CD14-positive monocyte (primary cell): ENCODE results near the gene PDE9A. TPM values are rescaled to one million over a fixed set of nuclear protein-coding genes. Genes with fewer than 3 reads are reported as not detected.

Source experiments
- DNase-seq, 3 donors: peaks; one replicate each; pipeline ENCODE4 v3.0.0-alpha.2; 2011 to 2022
- H2AFZ ChIP-seq: 2 replicates; pipeline ENCODE4 v1.6.0; 2012; ENCODE audit warnings: mild to moderate bottlenecking, low read depth, low read length, inconsistent platforms; ENCODE audit not compliant: insufficient read depth, poor library complexity, severe bottlenecking
- H3K27ac ChIP-seq, 2 donors: 1 replicate in 1 of 2; 2 replicates in 1 of 2; pipeline ENCODE4 v1.5.1; 2012 to 2013; ENCODE audit warnings: low read length in 2 of 2, control low read depth in 1 of 2, inconsistent platforms in 1 of 2, low read depth in 1 of 2, mild to moderate bottlenecking in 1 of 2
- H3K27me3 ChIP-seq, 2 donors: one replicate each; pipeline versions ENCODE4 v1.6.0 to v1.6.1; 2011 to 2013; ENCODE audit warnings: low read length in 2 of 2; ENCODE audit not compliant: control insufficient read depth in 2 of 2, insufficient read depth in 2 of 2
- H3K36me3 ChIP-seq, 2 donors: replicated peaks in 1 of 2; 1 replicate in 1 of 2; 2 replicates in 1 of 2; pipeline versions ENCODE4 v1.5.1 to v1.6.1; 2012 to 2013; ENCODE audit warnings: low read length in 2 of 2, control low read depth in 1 of 2, inconsistent platforms in 1 of 2, mild to moderate bottlenecking in 1 of 2; ENCODE audit not compliant: insufficient read depth in 2 of 2, control insufficient read depth in 1 of 2
- H3K4me1 ChIP-seq, 2 donors: 1 replicate in 1 of 2; 2 replicates in 1 of 2; pipeline versions ENCODE4 v1.5.1 to v1.6.1; 2012 to 2013; ENCODE audit warnings: low read length in 2 of 2, control low read depth in 1 of 2, inconsistent platforms in 1 of 2, mild to moderate bottlenecking in 1 of 2, moderate library complexity in 1 of 2; ENCODE audit not compliant: insufficient read depth in 2 of 2, control insufficient read depth in 1 of 2
- H3K4me2 ChIP-seq: replicated peaks from 2 replicates; pipeline ENCODE3; 2012; ENCODE audit warnings: low read length, moderate library complexity, mild to moderate bottlenecking; ENCODE audit not compliant: poor library complexity, severe bottlenecking; ENCODE audit errors: extremely low read depth
- H3K4me3 ChIP-seq, 3 experiments: fragments of 200-600 bp in 1 of 3; sonication (generic) in 1 of 3; replicated peaks in 1 of 3; 1 replicate in 2 of 3; 2 replicates in 1 of 3; pipeline ENCODE4 v1.5.1; 2011 to 2013; ENCODE audit warnings: low read length in 3 of 3, mild to moderate bottlenecking in 3 of 3, control low read depth in 2 of 3, low read depth in 2 of 3, inconsistent platforms in 1 of 3, moderate library complexity in 1 of 3
- H3K79me2 ChIP-seq: 2 replicates; pipeline ENCODE4 v1.6.0; 2012; ENCODE audit warnings: mild to moderate bottlenecking, control low read depth, inconsistent platforms, low read length, moderate library complexity; ENCODE audit not compliant: insufficient read depth
- H3K9ac ChIP-seq: 2 replicates; pipeline ENCODE4 v1.6.0; 2017; ENCODE audit warnings: low read length, mild to moderate bottlenecking; ENCODE audit not compliant: insufficient read depth, poor library complexity, severe bottlenecking
- H3K9me3 ChIP-seq, 2 donors: replicated peaks in 1 of 2; 1 replicate in 1 of 2; 2 replicates in 1 of 2; pipeline versions ENCODE4 v1.5.1 to v1.6.1; 2012 to 2013; ENCODE audit warnings: low read length in 2 of 2, control low read depth in 1 of 2; ENCODE audit not compliant: control insufficient read depth in 1 of 2, insufficient read depth in 1 of 2
- H4K20me1 ChIP-seq: 2 replicates; pipeline ENCODE4 v1.6.0; 2012; ENCODE audit warnings: mild to moderate bottlenecking, low read length, control low read depth, moderate library complexity; ENCODE audit not compliant: insufficient read depth
- H3K27ac Mint-ChIP-seq, 7 donors: one replicate each; pipeline ENCODE4 v1.8.0; 2020; ENCODE audit warnings: mild to moderate bottlenecking in 7 of 7, mixed read lengths in 7 of 7, moderate library complexity in 6 of 7, inconsistent platforms in 2 of 7
- H3K27me3 Mint-ChIP-seq, 3 donors: one replicate each; pipeline ENCODE4 v1.8.0; 2021 to 2022; ENCODE audit warnings: low read depth in 3 of 3, mild to moderate bottlenecking in 3 of 3, mixed read lengths in 3 of 3, moderate library complexity in 3 of 3, inconsistent platforms in 1 of 3
- H3K36me3 Mint-ChIP-seq, 2 donors: one replicate each; pipeline ENCODE4 v1.8.0; 2020; ENCODE audit warnings: mixed read lengths in 2 of 2, inconsistent platforms in 1 of 2, mild to moderate bottlenecking in 1 of 2
- H3K4me1 Mint-ChIP-seq: one replicate; pipeline ENCODE4 v1.8.0; 2020; ENCODE audit warnings: mild to moderate bottlenecking, mixed read lengths
- H3K4me3 Mint-ChIP-seq, 2 donors: one replicate each; pipeline ENCODE4 v1.8.0; 2020; ENCODE audit warnings: mild to moderate bottlenecking in 2 of 2, mixed read lengths in 2 of 2, moderate library complexity in 1 of 2
- H3K9me3 Mint-ChIP-seq, 7 donors: one replicate each; pipeline ENCODE4 v1.8.0; 2020 to 2022; ENCODE audit warnings: mixed read lengths in 7 of 7, mild to moderate bottlenecking in 6 of 7, moderate library complexity in 6 of 7, inconsistent platforms in 2 of 7
- WGBS: methylation state at CpG from one replicate; pipeline ENCODE4 v1.1.5; 2013; ENCODE audit warnings: missing lambda C conversion rate; ENCODE audit not compliant: insufficient coverage; 5-methylcytosine and 5-hydroxymethylcytosine counted together
- intact Hi-C, 2 donors: fragments of 100-400 bp; cut with micrococcal nuclease; formaldehyde crosslinking; loops; one replicate each; pipeline versions ENCODE4 v1.15.0 to v1.15.1; 2023
- polyA plus RNA-seq, 3 donors: library from polyadenylated mRNA; depleted of rRNA in 1 of 3; unstranded in 2 of 3; stranded (reverse) in 1 of 3; fragments of 300-500 nt in 2 of 3; fragments of >200 nt in 1 of 3; fragmentation: Illumina TruSeq in 2 of 3; gene quantifications; 1 replicate in 2 of 3; 2 replicates in 1 of 3; pipeline ENCODE4 v1.2.3, GENCODE V29; 2012 to 2021
- TF ChIP-seq, protein P1 (sequence below): fragments of 200-600 bp; IDR thresholded peaks from one replicate; pipeline ENCODE4 v1.8.0; 2022; ENCODE audit warnings: antibody characterized with exemption, mild to moderate bottlenecking

The PDE9A gene
- polyA plus RNA-seq, 3 donors, result 0.05 to 0.52 TPM; not detected in 1

DNA sequence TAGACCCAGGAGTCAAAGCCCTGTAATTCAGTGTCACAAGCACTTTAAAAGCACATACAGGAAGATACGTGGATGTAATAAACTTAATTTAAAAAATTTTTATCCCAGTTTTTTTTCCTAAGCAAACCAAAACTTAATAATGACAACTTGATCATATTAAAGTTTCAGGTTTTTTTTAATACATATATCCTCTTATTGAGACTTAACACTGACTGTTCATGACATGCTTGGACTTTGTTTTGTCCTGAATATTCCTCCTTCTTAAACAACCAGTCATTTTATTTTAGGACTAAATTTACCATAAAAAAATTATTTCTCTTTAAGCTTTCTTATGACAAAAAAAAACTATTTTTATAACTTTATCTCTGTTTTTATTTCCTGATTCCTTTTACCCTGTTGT lies 161.8 kb downstream of the PDE9A start:
- Histone ChIP-seq H3K9me3 (peaks cover 0 to 10% of the 10 kb centered on the region in 2 donors), H3K27me3 (no peaks in the 10 kb centered on the region), H3K4me3 (no peak overlapping the region), H3K36me3 (no peaks in the 10 kb centered on the region), H4K20me1 (no peaks in the 10 kb centered on the region), H3K27ac (no peak overlapping the region), H2AFZ (no peak overlapping the region), H3K4me2 (no peak overlapping the region), H3K9ac (no peak overlapping the region), H3K79me2 (no peaks in the 10 kb centered on the region), H3K4me1 (peaks cover 0 to 4% of the 10 kb centered on the region in 2 donors)
- Mint-ChIP-seq H3K4me1 (peaks cover 3% of the 10 kb centered on the region), H3K27me3 (peaks cover 0 to 2% (median 2%) of the 10 kb centered on the region in 3 donors), H3K4me3 (no peak overlapping the region), H3K36me3 (no peaks in the 10 kb centered on the region), H3K9me3 (peaks cover 2 to 22% (median 13%) of the 10 kb centered on the region in 7 donors), H3K27ac (no peak overlapping the region)
- TF ChIP-seq, protein P1, sequence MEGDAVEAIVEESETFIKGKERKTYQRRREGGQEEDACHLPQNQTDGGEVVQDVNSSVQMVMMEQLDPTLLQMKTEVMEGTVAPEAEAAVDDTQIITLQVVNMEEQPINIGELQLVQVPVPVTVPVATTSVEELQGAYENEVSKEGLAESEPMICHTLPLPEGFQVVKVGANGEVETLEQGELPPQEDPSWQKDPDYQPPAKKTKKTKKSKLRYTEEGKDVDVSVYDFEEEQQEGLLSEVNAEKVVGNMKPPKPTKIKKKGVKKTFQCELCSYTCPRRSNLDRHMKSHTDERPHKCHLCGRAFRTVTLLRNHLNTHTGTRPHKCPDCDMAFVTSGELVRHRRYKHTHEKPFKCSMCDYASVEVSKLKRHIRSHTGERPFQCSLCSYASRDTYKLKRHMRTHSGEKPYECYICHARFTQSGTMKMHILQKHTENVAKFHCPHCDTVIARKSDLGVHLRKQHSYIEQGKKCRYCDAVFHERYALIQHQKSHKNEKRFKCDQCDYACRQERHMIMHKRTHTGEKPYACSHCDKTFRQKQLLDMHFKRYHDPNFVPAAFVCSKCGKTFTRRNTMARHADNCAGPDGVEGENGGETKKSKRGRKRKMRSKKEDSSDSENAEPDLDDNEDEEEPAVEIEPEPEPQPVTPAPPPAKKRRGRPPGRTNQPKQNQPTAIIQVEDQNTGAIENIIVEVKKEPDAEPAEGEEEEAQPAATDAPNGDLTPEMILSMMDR, result no peak
- intact Hi-C loops, result loop anchor here (5.0 kb wide), 2 partner anchors 163 to 668 kb away; partner anchors contain the start of gene PDE9A (in 1 of the 2)
- DNase-seq, result no peak
- WGBS, result no CpG with 5 or more reads among the region's 1 CpG

DNA sequence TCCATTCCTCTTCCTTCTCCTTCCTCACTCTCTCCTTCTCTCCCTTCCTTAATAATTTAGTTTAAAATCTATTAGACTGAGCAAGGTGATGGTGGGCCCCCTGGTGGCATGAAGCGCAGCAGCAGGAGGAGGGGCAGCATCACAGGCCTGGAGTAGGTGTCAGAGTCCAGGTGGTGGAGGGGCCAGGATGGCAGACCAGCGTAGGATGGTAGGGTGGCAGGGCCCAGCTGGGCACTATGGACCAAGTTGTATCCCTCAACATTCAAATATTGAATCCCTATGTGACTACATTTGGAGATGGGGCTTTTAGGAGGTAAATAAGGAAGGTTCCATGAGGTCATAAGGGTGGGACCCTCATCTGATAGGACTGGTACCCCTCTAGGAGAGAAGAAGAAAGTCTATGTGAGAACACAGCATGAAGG lies 164.9 kb downstream of the PDE9A start:
- H3K4me3 ChIP-seq, result no peak overlapping the region
- H3K27ac ChIP-seq, result no peak overlapping the region
- no peaks in the 10 kb centered on the region for H3K36me3 Mint-ChIP-seq
- no peak overlapping the region for H3K9ac ChIP-seq
- no peaks in the 10 kb centered on the region for H3K4me1 Mint-ChIP-seq
- H3K9me3 ChIP-seq, result peaks cover 0 to 10% of the 10 kb centered on the region in 2 donors
- H3K79me2 ChIP-seq, result no peaks in the 10 kb centered on the region
- WGBS, result 20% methylated on average over 1 of the region's 2 CpGs
- intact Hi-C loops, result loop anchor here (1.0 to 5.0 kb wide), 5 partner anchors 164 to 671 kb away; partner anchors contain the start of gene PDE9A (in 1 of the 2)
- no peaks in the 10 kb centered on the region for H3K36me3 ChIP-seq
- no peaks in the 10 kb centered on the region for H4K20me1 ChIP-seq
- no peak overlapping the region for H2AFZ ChIP-seq
- no peaks in the 10 kb centered on the region for H3K27me3 ChIP-seq
- H3K4me2 ChIP-seq, result no peak overlapping the region
- H3K4me1 ChIP-seq, result no peaks in the 10 kb centered on the region
- H3K27me3 Mint-ChIP-seq, result peaks cover 0 to 4% (median 2%) of the 10 kb centered on the region in 3 donors
- H3K27ac Mint-ChIP-seq, result no peak overlapping the region
- peak; percentile 29 to 50 (median 42) for DNase-seq
- peaks cover 2 to 22% (median 13%) of the 10 kb centered on the region in 7 donors for H3K9me3 Mint-ChIP-seq
- no peak overlapping the region for H3K4me3 Mint-ChIP-seq
- TF ChIP-seq, protein P1, result peak; percentile 95
